SU-DHL-6 (cell line): ENCODE results near the gene CHD6.

ENCODE experiments used
- EZH2phosphoT487 ChIP-seq: fragments of 200-600 bp; sonication (generic), shearing (Covaris generic); conservative IDR thresholded peaks from 2 replicates; pipeline ENCODE4 v1.6.1; 2018; ENCODE audit warnings: mild to moderate bottlenecking, antibody characterized with exemption, low read length, moderate library complexity, mixed read lengths
- TF ChIP-seq, protein P1 (sequence below): fragments of 200-600 bp; sonication (generic); IDR thresholded peaks from one replicate; pipeline ENCODE4 v1.5.1; 2017; ENCODE audit warnings: antibody characterized with exemption, mild to moderate bottlenecking, low read length, moderate library complexity; ENCODE audit not compliant: insufficient read depth, poor library complexity, severe bottlenecking

- TF ChIP-seq EZH2phosphoT487, result no peak
- TF ChIP-seq, protein P1, sequence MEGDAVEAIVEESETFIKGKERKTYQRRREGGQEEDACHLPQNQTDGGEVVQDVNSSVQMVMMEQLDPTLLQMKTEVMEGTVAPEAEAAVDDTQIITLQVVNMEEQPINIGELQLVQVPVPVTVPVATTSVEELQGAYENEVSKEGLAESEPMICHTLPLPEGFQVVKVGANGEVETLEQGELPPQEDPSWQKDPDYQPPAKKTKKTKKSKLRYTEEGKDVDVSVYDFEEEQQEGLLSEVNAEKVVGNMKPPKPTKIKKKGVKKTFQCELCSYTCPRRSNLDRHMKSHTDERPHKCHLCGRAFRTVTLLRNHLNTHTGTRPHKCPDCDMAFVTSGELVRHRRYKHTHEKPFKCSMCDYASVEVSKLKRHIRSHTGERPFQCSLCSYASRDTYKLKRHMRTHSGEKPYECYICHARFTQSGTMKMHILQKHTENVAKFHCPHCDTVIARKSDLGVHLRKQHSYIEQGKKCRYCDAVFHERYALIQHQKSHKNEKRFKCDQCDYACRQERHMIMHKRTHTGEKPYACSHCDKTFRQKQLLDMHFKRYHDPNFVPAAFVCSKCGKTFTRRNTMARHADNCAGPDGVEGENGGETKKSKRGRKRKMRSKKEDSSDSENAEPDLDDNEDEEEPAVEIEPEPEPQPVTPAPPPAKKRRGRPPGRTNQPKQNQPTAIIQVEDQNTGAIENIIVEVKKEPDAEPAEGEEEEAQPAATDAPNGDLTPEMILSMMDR, result no peak
Measured at GRCh38 chr20:41483553-41483930, 134.6 kb downstream of the CHD6 start.
